ENCODE data around the gene UTF1.

- TF ChIP-seq POLR2AphosphoS5 (IDR thresholded peaks at IDR 0.05) (no peak), CTCF (IDR thresholded peaks at IDR 0.05 in 8 of 11, conservative IDR thresholded peaks at IDR 0.05 in 3 of 11) (no peak), POLR2A (IDR thresholded peaks at IDR 0.05) (no peak)
Measured at GRCh38 chr10:133189256-133189655, 40.8 kb upstream of the UTF1 start.
